Activated CD8-positive, alpha-beta memory T cell treated with anti-CD3 and anti-CD28 coated beads for 1 hour (primary cell): Measurements from ENCODE around the gene MYH7B.

ENCODE experiments used
- DNase-seq, 2 donors: peaks; one replicate each; pipeline ENCODE4 v3.0.0-alpha.2; 2020; ENCODE audit warnings: low read depth in 1 of 2; ENCODE audit errors: extremely low read depth in 1 of 2

Gene MYH7B

GRCh38 chr20:34955231-34956040 lies at the start of gene MYH7B, which contains the start of gene GSS:
TSS of gene MYH7B (plus strand) at chr20:34955868. CDS start at chr20:34978006, 22,138 bp downstream.
TSS of gene GSS (minus strand) at chr20:34955806. CDS start at chr20:34951852, 3,954 bp downstream.
- peak; percentile 93 to 98 for DNase-seq

GRCh38 chr20:34907616-34908469 lies 47.8 kb upstream of the MYH7B start:
- no peak for DNase-seq

- DNase-seq = no peak
Observed at GRCh38 chr20:34915131-34915530, 40.5 kb upstream of the MYH7B start.

GRCh38 chr20:34915749-34916455 lies 39.8 kb upstream of the MYH7B start:
- no peak for DNase-seq

GRCh38 chr20:34916774-34917354 lies 38.8 kb upstream of the MYH7B start:
- no peak for DNase-seq

- DNase-seq = no peak
Observed at GRCh38 chr20:34920055-34920454, 35.6 kb upstream of the MYH7B start.

GRCh38 chr20:34921436-34921835 lies 34.2 kb upstream of the MYH7B start:
- DNase-seq = no peak

GRCh38 chr20:34922654-34923381 lies 32.9 kb upstream of the MYH7B start:
- DNase-seq = no peak

- no peak for DNase-seq
Observed at GRCh38 chr20:34923414-34923813, 32.3 kb upstream of the MYH7B start.

GRCh38 chr20:34925341-34925740 lies 30.3 kb upstream of the MYH7B start:
- DNase-seq = no peak

GRCh38 chr20:34925981-34926380 lies 29.7 kb upstream of the MYH7B start:
- DNase-seq = no peak

GRCh38 chr20:34926581-34926980 lies 29.1 kb upstream of the MYH7B start:
- no peak for DNase-seq

- no peak for DNase-seq
Observed at GRCh38 chr20:34927736-34928135, 27.9 kb upstream of the MYH7B start.

- no peak for DNase-seq
Observed at GRCh38 chr20:34928411-34928810, 27.3 kb upstream of the MYH7B start.

GRCh38 chr20:34931771-34932170 lies 23.9 kb upstream of the MYH7B start:
- no peak for DNase-seq

- no peak for DNase-seq
Observed at GRCh38 chr20:34938466-34939163, 17.1 kb upstream of the MYH7B start.

- no peak for DNase-seq
Observed at GRCh38 chr20:34940081-34940481, 15.6 kb upstream of the MYH7B start.

- no peak for DNase-seq
Observed at GRCh38 chr20:34941226-34941625, 14.4 kb upstream of the MYH7B start.

- no peak for DNase-seq
Observed at GRCh38 chr20:34942301-34942700, 13.4 kb upstream of the MYH7B start.
